ENCODE results near the gene ANAPC10. TPM values are rescaled to one million over a fixed set of nuclear protein-coding genes. Genes with fewer than 3 reads are reported as not detected.
"Not testable (repeated sequence)": the region's sequence is repeated elsewhere in the genome, so short reads cannot be mapped to it uniquely, and the experiment has no call there.

ANAPC10 gene
- total and polyA plus RNA-seq, 2 donors (not counting 1 experiment from before 2014, with no cell fraction given), result 28.1 to 29.7 TPM

DNA sequence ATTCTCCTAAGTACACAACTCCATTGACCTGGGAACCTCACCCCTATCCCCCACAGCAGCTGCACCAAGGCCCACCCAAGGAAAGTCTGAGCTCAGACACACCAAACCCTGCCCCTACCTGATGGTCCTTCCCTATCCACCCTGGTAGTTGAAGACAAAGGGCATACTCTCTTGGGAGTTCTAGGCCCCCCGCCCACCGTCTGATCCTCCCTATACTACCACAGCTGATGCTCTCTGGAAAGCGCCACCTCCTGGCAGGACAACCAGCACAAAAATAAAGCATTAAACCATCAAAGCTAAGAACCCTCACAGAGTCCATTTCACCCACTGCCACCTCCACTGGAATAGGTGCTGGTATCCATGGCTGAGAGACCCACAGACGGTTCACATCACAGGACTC is 83.6 kb downstream of the ANAPC10 start:
- Histone ChIP-seq H3K27me3 (ENCODE audit: control insufficient read depth, insufficient read depth, low read length) (no peaks in the 10 kb centered on the region), H3K27ac (ENCODE audit: insufficient read depth, low read length) (no peak overlapping the region), H3K36me3 (ENCODE audit: control insufficient read depth, insufficient read depth, low read length) (no peaks in the 10 kb centered on the region), H3K4me1 (ENCODE audit: control insufficient read depth, extremely low read depth, insufficient read depth, low read length) (no peaks in the 10 kb centered on the region), H3K79me2 (ENCODE audit: control insufficient read depth, insufficient read depth, low read length) (no peaks in the 10 kb centered on the region), H3K9ac (ENCODE audit: insufficient read depth, low read length) (no peak overlapping the region), H2AFZ (ENCODE audit: low read length) (no peak overlapping the region), H3K4me2 (ENCODE audit: extremely low read depth, insufficient read depth, low read length) (no peak overlapping the region), H3K9me3 (ENCODE audit: control insufficient read depth, insufficient read depth, low read depth, low read length) (no peaks in the 10 kb centered on the region), H3K4me3 (replicated peaks in 1 of 4; ENCODE audit: control extremely low read depth in 1 of 4, insufficient read depth in 1 of 4, low read depth in 3 of 4, low read length in 4 of 4) (no peak overlapping the region), H4K20me1 (ENCODE audit: control insufficient read depth, extremely low read depth, insufficient read depth, low read length) (no peaks in the 10 kb centered on the region)
- TF ChIP-seq, protein P1, sequence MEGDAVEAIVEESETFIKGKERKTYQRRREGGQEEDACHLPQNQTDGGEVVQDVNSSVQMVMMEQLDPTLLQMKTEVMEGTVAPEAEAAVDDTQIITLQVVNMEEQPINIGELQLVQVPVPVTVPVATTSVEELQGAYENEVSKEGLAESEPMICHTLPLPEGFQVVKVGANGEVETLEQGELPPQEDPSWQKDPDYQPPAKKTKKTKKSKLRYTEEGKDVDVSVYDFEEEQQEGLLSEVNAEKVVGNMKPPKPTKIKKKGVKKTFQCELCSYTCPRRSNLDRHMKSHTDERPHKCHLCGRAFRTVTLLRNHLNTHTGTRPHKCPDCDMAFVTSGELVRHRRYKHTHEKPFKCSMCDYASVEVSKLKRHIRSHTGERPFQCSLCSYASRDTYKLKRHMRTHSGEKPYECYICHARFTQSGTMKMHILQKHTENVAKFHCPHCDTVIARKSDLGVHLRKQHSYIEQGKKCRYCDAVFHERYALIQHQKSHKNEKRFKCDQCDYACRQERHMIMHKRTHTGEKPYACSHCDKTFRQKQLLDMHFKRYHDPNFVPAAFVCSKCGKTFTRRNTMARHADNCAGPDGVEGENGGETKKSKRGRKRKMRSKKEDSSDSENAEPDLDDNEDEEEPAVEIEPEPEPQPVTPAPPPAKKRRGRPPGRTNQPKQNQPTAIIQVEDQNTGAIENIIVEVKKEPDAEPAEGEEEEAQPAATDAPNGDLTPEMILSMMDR (conservative IDR thresholded peaks at IDR 0.05 in 1 of 2, IDR thresholded peaks at IDR 0.05 in 1 of 2; ENCODE audit: low read depth in 1 of 2, low read length in 2 of 2), result no peak
- no peak for TF ChIP-seq EZH2 (IDR thresholded peaks at IDR 0.05; ENCODE audit: low read length, missing control alignments)
- DNase-seq (ENCODE audit: low read depth in 2 of 2), result no peak

DNA sequence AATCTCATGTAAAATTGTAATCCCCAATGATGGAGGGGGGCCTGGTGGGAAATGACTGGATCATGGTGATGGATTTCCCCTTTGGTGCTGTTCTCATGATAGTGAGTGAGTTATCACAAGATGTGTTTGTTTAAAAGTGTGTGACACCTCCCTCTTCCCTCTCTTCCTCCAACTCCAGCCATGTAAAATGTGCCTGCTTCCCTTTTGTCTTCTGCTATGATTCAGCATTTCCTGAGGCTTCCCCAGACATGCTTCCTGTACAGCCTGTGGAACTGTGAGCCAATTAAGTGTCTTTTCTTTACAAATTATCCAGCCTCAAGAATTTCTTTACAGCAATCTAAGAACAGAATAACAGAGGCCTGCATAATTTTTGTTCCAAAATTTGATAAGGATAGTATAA is 85.2 kb downstream of the ANAPC10 start:
- no peak overlapping the region for H3K4me3 ChIP-seq (replicated peaks in 1 of 4; ENCODE audit: control extremely low read depth in 1 of 4, insufficient read depth in 1 of 4, low read depth in 3 of 4, low read length in 4 of 4)
- H3K27me3 ChIP-seq (ENCODE audit: control insufficient read depth, insufficient read depth, low read length), result no peaks in the 10 kb centered on the region
- peak; percentile 49 to 85 for DNase-seq (ENCODE audit: low read depth in 2 of 2)
- H4K20me1 ChIP-seq (ENCODE audit: control insufficient read depth, extremely low read depth, insufficient read depth, low read length), result no peaks in the 10 kb centered on the region
- no peaks in the 10 kb centered on the region for H3K4me1 ChIP-seq (ENCODE audit: control insufficient read depth, extremely low read depth, insufficient read depth, low read length)
- no peak overlapping the region for H3K4me2 ChIP-seq (ENCODE audit: extremely low read depth, insufficient read depth, low read length)
- H3K27ac ChIP-seq (ENCODE audit: insufficient read depth, low read length), result peak overlapping the region; percentile 38
- peak overlapping the region; percentile 26 for H2AFZ ChIP-seq (ENCODE audit: low read length)
- TF ChIP-seq EZH2 (IDR thresholded peaks at IDR 0.05; ENCODE audit: low read length, missing control alignments), result no peak
- TF ChIP-seq, protein P1 (conservative IDR thresholded peaks at IDR 0.05 in 1 of 2, IDR thresholded peaks at IDR 0.05 in 1 of 2; ENCODE audit: low read depth in 1 of 2, low read length in 2 of 2), result no peak
- H3K36me3 ChIP-seq (ENCODE audit: control insufficient read depth, insufficient read depth, low read length), result no peaks in the 10 kb centered on the region
- no peaks in the 10 kb centered on the region for H3K9me3 ChIP-seq (ENCODE audit: control insufficient read depth, insufficient read depth, low read depth, low read length)
- H3K9ac ChIP-seq (ENCODE audit: insufficient read depth, low read length), result no peak overlapping the region
- H3K79me2 ChIP-seq (ENCODE audit: control insufficient read depth, insufficient read depth, low read length), result no peaks in the 10 kb centered on the region

DNA sequence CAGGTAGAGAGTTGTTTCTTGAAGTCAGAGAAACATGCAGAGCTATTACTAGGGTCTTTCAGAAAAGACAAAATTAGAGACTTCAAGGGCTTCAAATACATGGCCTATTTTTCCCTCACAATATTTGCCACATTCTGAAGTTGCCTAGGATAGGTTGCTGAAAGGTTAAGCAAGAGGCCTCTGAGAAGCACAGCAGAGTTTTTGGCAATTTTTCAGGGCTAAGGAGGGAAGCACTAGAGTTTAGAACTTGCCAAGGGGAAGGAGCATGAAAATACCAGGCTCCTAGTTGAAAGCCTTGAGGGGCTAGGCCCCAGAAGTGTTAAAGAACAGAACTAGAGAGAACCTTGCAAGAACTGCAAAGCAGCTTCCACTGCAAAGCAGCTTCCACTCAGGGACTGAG is 86.4 kb downstream of the ANAPC10 start:
- Histone ChIP-seq H3K4me2 (ENCODE audit: extremely low read depth, insufficient read depth, low read length) (no peak overlapping the region), H4K20me1 (ENCODE audit: control insufficient read depth, extremely low read depth, insufficient read depth, low read length) (no peaks in the 10 kb centered on the region), H3K27me3 (ENCODE audit: control insufficient read depth, insufficient read depth, low read length) (no peaks in the 10 kb centered on the region), H3K27ac (ENCODE audit: insufficient read depth, low read length) (no peak overlapping the region), H2AFZ (ENCODE audit: low read length) (no peak overlapping the region), H3K79me2 (ENCODE audit: control insufficient read depth, insufficient read depth, low read length) (no peaks in the 10 kb centered on the region), H3K9me3 (ENCODE audit: control insufficient read depth, insufficient read depth, low read depth, low read length) (no peaks in the 10 kb centered on the region), H3K4me3 (replicated peaks in 1 of 4; ENCODE audit: control extremely low read depth in 1 of 4, insufficient read depth in 1 of 4, low read depth in 3 of 4, low read length in 4 of 4) (no peak overlapping the region), H3K4me1 (ENCODE audit: control insufficient read depth, extremely low read depth, insufficient read depth, low read length) (no peaks in the 10 kb centered on the region), H3K36me3 (ENCODE audit: control insufficient read depth, insufficient read depth, low read length) (no peaks in the 10 kb centered on the region), H3K9ac (ENCODE audit: insufficient read depth, low read length) (no peak overlapping the region)
- TF ChIP-seq, protein P1 (conservative IDR thresholded peaks at IDR 0.05 in 1 of 2, IDR thresholded peaks at IDR 0.05 in 1 of 2; ENCODE audit: low read depth in 1 of 2, low read length in 2 of 2), result no peak
- TF ChIP-seq EZH2 (IDR thresholded peaks at IDR 0.05; ENCODE audit: low read length, missing control alignments), result no peak
- peak in 1 of 2 donors; percentile 15 for DNase-seq (ENCODE audit: low read depth in 2 of 2)

DNA sequence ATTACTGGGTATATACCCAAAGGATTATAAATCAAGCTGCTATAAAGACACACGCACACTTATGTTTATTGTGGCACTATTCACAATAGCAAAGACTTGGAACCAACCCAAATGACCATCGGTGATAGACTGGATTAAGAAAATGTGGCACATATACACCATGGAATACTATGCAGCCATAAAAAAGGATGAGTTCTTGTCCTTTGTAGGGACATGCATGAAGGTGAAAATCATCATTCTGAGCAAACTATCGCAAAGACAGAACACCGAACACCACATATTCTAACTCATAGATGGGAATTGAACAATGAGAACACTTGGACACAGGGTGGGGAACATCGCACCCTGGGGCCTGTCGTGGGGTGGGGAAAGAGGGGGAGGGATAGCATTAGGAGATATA is 87.7 kb downstream of the ANAPC10 start:
- not testable (repeated sequence) for H3K9me3 ChIP-seq (ENCODE audit: control insufficient read depth, insufficient read depth, low read depth, low read length); H3K4me3 ChIP-seq (replicated peaks in 1 of 4; ENCODE audit: control extremely low read depth in 1 of 4, insufficient read depth in 1 of 4, low read depth in 3 of 4, low read length in 4 of 4); DNase-seq (ENCODE audit: low read depth in 2 of 2); H4K20me1 ChIP-seq (ENCODE audit: control insufficient read depth, extremely low read depth, insufficient read depth, low read length); H3K27me3 ChIP-seq (ENCODE audit: control insufficient read depth, insufficient read depth, low read length); H3K36me3 ChIP-seq (ENCODE audit: control insufficient read depth, insufficient read depth, low read length); H3K79me2 ChIP-seq (ENCODE audit: control insufficient read depth, insufficient read depth, low read length); H3K4me2 ChIP-seq (ENCODE audit: extremely low read depth, insufficient read depth, low read length); H2AFZ ChIP-seq (ENCODE audit: low read length); H3K27ac ChIP-seq (ENCODE audit: insufficient read depth, low read length); H3K9ac ChIP-seq (ENCODE audit: insufficient read depth, low read length); H3K4me1 ChIP-seq (ENCODE audit: control insufficient read depth, extremely low read depth, insufficient read depth, low read length)
